Testis (tissue), 3 donors: ENCODE measurements around the gene SASH1. TPM values are rescaled to one million over a fixed set of nuclear protein-coding genes. Genes with fewer than 3 reads are reported as not detected.

Experiments
- DNase-seq: peaks from one replicate; pipeline ENCODE4 v3.0.0-alpha.2; 2019
- H3K27ac ChIP-seq, 2 donors: fragments of 200-600 bp; sonication (generic); one replicate each; pipeline ENCODE4 v1.5.1; 2019
- H3K27me3 ChIP-seq: fragments of 200-600 bp; sonication (generic); one replicate; pipeline ENCODE4 v1.5.1; 2019
- H3K36me3 ChIP-seq: fragments of 200-600 bp; sonication (generic); one replicate; pipeline ENCODE4 v1.5.1; 2017; ENCODE audit warnings: low read depth; ENCODE audit errors: missing control alignments
- H3K4me1 ChIP-seq: fragments of 200-600 bp; sonication (generic); one replicate; pipeline ENCODE4 v1.5.1; 2019
- H3K4me3 ChIP-seq, 2 donors: fragments of 200-600 bp; sonication (generic); one replicate each; pipeline ENCODE4 v1.5.1; 2017 to 2019
- H3K9me3 ChIP-seq: fragments of 200-600 bp; sonication (generic); one replicate; pipeline ENCODE4 v1.5.1; 2017
- POLR2A ChIP-seq: fragments of 450-650 bp; IDR thresholded peaks from one replicate; pipeline ENCODE4 v1.6.1; 2017; ENCODE audit warnings: antibody characterized with exemption, mild to moderate bottlenecking, moderate library complexity
- WGBS, 2 donors: methylation state at CpG; one replicate each; pipeline ENCODE4 v1.1.5; 2018; 5-methylcytosine and 5-hydroxymethylcytosine counted together
- intact Hi-C: fragments of 100-400 bp; cut with DNase I; formaldehyde crosslinking; loops from one replicate; pipeline ENCODE4 v1.15.1; 2023; ENCODE audit warnings: low total_unique reads
- polyA plus RNA-seq: library from polyadenylated mRNA; stranded (reverse); fragments of 350-450 nt; fragmentation: Illumina TruSeq; extraction: RNeasy Lipid Tissue Mini Kit (QIAGEN cat#74804); gene quantifications from one replicate; pipeline ENCODE4 v1.2.3, GENCODE V29; 2014; ENCODE audit warnings: low read depth, low replicate concordance; ENCODE audit not compliant: insufficient read depth
- total RNA-seq, 2 donors: library from RNA; depleted of rRNA; stranded (reverse); fragments of >200 nt; gene quantifications; one replicate each; pipeline ENCODE4 v1.2.3, GENCODE V29; 2016
- TF ChIP-seq, protein P1 (sequence below), 3 experiments: fragments of 450-650 bp in 2 of 3; fragments of 200-600 bp in 1 of 3; sonication (generic) in 1 of 3; IDR thresholded peaks; one replicate each; pipeline ENCODE4 v1.5.1; 2016 to 2019; ENCODE audit warnings: antibody characterized with exemption in 3 of 3, mild to moderate bottlenecking in 2 of 3, moderate library complexity in 1 of 3

The SASH1 gene
- total and polyA plus RNA-seq, 3 donors from 2014 or later = 12.1 to 42.1 (median 40.3) TPM

- intact Hi-C loops = no loop called here
- 87 to 90% methylated on average over 12 to 23 of the region's 23 CpGs for WGBS, 2 donors
- TF ChIP-seq, protein P1, sequence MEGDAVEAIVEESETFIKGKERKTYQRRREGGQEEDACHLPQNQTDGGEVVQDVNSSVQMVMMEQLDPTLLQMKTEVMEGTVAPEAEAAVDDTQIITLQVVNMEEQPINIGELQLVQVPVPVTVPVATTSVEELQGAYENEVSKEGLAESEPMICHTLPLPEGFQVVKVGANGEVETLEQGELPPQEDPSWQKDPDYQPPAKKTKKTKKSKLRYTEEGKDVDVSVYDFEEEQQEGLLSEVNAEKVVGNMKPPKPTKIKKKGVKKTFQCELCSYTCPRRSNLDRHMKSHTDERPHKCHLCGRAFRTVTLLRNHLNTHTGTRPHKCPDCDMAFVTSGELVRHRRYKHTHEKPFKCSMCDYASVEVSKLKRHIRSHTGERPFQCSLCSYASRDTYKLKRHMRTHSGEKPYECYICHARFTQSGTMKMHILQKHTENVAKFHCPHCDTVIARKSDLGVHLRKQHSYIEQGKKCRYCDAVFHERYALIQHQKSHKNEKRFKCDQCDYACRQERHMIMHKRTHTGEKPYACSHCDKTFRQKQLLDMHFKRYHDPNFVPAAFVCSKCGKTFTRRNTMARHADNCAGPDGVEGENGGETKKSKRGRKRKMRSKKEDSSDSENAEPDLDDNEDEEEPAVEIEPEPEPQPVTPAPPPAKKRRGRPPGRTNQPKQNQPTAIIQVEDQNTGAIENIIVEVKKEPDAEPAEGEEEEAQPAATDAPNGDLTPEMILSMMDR (IDR thresholded peaks at IDR 0.05) = no peak
- TF ChIP-seq POLR2A = no peak
- H3K4me1 ChIP-seq = peaks cover 8% of the 10 kb centered on the region
- H3K4me3 ChIP-seq = no peak overlapping the region
- H3K36me3 ChIP-seq = no peaks in the 10 kb centered on the region
- DNase-seq = no peak
- H3K27ac ChIP-seq = peak overlapping the region; percentile 39 to 66
- H3K27me3 ChIP-seq = no peaks in the 10 kb centered on the region
- H3K9me3 ChIP-seq = no peaks in the 10 kb centered on the region
These were observed 177.6 kb downstream of the SASH1 start for GRCh38 chr6:148520109-148520841.

- WGBS, 2 donors = 51 to 55% methylated on average over 5 of the region's 5 CpGs
- DNase-seq = peak; percentile 45
- no peak overlapping the region for H3K4me3 ChIP-seq
- H3K27ac ChIP-seq = peak overlapping the region; percentile 39 to 66
- no peaks in the 10 kb centered on the region for H3K9me3 ChIP-seq
- peaks cover 8% of the 10 kb centered on the region for H3K4me1 ChIP-seq
- no peaks in the 10 kb centered on the region for H3K27me3 ChIP-seq
- TF ChIP-seq POLR2A = no peak
- TF ChIP-seq, protein P1 (IDR thresholded peaks at IDR 0.05) = no peak
- no peaks in the 10 kb centered on the region for H3K36me3 ChIP-seq
- intact Hi-C loops = no loop called here
These were observed 178.5 kb downstream of the SASH1 start for GRCh38 chr6:148521158-148521557.

DNA sequence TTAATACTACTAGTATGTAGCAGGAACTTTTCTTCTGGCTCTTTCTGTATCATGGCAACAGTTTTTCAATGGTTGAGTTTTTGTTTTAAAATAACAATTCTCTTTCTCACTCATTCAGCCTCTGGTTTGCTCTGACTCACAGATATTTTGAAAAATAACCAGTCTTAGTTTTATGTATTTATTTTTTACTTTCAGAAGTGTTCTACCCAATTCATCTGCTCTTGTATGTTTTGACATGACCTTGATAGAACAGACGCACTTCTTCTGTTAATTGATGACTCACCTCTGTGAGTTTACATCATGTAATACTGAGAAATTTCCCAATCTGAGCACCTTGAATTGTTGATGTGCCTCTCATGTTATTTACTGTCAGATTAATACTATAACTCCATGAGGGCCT lies 178.9 kb downstream of the SASH1 start:
- peak overlapping the region; percentile 36 to 66 for H3K27ac ChIP-seq
- TF ChIP-seq, protein P1 (IDR thresholded peaks at IDR 0.05) = no peak
- TF ChIP-seq POLR2A = no peak
- 34 to 53% methylated on average over 1 of the region's 1 CpG for WGBS, 2 donors
- no peaks in the 10 kb centered on the region for H3K9me3 ChIP-seq
- H3K4me1 ChIP-seq = peaks cover 8% of the 10 kb centered on the region
- H3K27me3 ChIP-seq = no peaks in the 10 kb centered on the region
- no peak for DNase-seq
- H3K4me3 ChIP-seq = no peak overlapping the region
- H3K36me3 ChIP-seq = no peaks in the 10 kb centered on the region
- intact Hi-C loops = no loop called here

DNA sequence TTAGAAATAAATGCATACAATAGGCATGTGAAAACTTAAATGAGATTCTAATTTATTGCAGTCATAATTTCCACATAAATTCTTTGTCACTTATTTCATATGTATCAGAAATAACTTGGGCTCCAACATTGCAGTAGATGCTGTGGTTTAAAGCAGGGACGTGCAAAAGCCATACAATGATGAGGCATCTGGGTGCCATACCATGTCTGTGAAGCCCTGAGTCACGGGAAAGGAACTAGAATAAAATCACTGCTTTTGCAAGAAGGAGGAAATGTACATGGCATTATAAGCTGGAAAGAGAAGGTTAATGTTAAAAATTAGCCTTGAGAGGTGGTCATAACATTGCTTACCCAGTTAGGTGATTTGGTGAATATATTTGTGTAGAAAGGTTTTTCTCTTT lies 180.4 kb downstream of the SASH1 start:
- Histone ChIP-seq H3K4me1 (peaks cover 8% of the 10 kb centered on the region), H3K27ac (no peak overlapping the region), H3K9me3 (no peaks in the 10 kb centered on the region), H3K4me3 (no peak overlapping the region), H3K27me3 (no peaks in the 10 kb centered on the region), H3K36me3 (no peaks in the 10 kb centered on the region)
- intact Hi-C loops = no loop called here
- no peak for DNase-seq
- 89 to 94% methylated on average over 2 of the region's 2 CpGs for WGBS, 2 donors
- TF ChIP-seq, protein P1 (IDR thresholded peaks at IDR 0.05) = no peak
- no peak for TF ChIP-seq POLR2A

DNA sequence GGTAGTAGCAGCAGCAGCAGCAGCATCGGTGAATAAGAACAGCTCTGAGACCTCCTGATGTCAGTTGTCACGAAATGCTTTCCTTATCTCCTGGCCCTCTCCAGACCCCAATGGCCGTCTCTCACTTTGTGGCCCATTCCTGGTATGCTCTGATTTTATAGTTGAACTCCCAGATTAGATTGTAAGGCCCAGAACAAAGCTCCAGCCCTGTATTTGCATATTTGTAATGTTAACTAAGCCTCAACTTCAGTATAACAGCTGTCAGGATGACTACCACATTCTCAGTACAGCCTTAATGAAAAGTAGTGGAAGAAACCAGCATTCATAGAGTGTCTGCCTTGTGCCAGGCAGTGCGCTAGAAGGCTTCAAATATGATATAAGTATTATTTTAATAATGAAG lies 180.9 kb downstream of the SASH1 start:
- TF ChIP-seq, protein P1 (IDR thresholded peaks at IDR 0.05) = no peak
- TF ChIP-seq POLR2A = no peak
- intact Hi-C loops = no loop called here
- H3K4me1 ChIP-seq = peaks cover 8% of the 10 kb centered on the region
- no peak for DNase-seq
- no peaks in the 10 kb centered on the region for H3K36me3 ChIP-seq
- H3K9me3 ChIP-seq = no peaks in the 10 kb centered on the region
- no peaks in the 10 kb centered on the region for H3K27me3 ChIP-seq
- no peak overlapping the region for H3K27ac ChIP-seq
- WGBS, 2 donors = 62 to 86% methylated on average over 4 of the region's 4 CpGs
- H3K4me3 ChIP-seq = no peak overlapping the region
